NCI-H2029 (cell line): Measurements from ENCODE around the gene PGAP3.

Experiments
- DNase-seq: peaks from one replicate; lab custom pipeline; 2025; lab: John Stamatoyannopoulos, UW

The PGAP3 gene

DNA sequence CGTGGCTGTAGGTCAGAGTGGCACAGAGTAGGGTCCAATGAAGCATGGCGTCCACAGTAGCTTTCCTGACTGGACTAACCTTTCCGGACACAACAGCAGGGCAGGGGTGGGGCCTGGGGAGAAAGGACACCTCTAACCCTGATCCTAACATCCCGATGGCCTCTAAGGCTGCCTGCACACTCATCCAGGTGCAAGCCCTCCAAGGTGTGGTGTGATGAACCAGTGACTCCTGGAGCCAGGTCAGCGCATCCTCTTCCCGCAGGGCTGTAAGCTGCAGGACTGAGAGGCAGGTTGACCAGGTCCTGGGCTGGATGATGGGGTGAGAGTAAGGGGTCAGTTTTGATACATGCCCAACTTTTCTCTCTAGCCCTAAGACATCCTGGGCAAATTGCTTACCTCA is 8.9 kb upstream of the PGAP3 start:
- DNase-seq = no peak

DNA sequence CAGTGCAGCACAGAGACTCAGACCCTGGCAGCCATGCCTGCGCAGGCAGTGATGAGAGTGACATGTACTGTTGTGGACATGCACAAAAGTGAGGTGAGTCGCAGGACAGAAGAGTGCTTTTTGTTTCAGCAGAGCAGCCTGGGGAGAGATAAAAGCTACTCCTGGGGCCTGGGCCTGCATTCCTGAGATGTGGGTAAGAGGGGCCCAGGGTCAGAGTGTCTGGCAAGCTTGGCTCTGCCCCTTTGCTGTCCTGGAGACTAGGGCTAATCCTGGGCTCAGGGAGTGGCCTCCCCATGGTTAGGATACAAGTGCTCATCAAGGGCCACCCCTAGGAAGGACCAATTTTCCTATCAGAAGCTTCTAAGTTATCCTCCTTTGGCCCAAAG is 7.2 kb upstream of the PGAP3 start:
- no peak for DNase-seq

DNA sequence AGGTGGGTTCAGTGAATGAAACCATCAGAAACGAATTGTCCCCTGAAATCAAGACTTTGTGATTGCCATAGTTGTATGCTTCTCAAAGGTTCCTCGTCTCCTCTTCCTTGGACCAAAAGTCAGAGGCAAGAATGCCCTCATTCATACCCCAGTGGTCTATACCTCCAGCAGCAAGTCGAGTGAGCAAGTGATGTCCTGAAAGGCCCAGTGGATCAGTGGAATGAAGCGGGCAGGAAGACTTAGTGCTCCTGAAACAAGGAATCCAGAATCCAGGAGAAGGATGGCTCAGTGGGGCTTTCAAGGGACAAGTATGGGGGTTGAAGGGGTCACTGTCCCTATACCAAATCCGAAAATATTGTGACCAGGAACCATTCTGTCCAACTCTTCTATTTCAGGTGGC is 6.7 kb upstream of the PGAP3 start:
- no peak for DNase-seq

DNA sequence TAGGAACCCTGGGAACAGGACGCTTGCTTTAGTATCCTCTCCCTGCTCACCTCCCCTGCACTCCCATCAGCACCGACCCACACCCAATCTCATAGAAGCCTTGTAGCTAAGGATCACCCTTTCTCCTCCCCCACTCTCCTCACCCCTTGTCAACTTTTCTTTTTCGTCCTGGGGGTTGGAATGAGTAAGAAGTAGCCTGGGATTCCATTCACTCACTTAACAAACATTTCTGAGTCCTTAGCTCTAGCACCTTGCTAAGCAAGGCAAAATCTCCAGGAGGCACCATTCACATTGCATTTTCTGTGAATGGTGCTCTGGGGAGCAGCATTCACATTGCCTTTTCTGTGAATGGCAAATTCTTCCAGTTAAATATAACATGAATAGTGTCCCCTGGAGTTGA is 1.1 kb upstream of the PGAP3 start:
- DNase-seq = no peak

DNA sequence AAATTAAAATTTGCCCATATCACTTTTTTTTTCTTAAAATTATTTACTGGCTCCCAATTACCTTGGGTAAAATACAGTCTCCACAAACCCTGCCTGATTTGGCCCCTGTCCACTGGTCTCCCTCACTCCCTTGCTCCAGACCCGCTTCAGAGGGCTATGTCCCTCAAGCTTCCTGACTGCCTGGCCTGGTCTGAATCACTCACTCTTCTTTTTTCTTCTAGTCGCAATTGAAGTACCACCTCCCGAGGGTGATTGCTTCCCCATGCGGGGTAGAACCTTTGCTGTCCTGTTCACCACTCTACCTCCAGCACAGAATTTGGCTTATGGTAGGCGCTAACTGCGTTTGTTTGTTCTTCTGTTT is 598 bp upstream of the PGAP3 start:
- DNase-seq = no peak

DNA sequence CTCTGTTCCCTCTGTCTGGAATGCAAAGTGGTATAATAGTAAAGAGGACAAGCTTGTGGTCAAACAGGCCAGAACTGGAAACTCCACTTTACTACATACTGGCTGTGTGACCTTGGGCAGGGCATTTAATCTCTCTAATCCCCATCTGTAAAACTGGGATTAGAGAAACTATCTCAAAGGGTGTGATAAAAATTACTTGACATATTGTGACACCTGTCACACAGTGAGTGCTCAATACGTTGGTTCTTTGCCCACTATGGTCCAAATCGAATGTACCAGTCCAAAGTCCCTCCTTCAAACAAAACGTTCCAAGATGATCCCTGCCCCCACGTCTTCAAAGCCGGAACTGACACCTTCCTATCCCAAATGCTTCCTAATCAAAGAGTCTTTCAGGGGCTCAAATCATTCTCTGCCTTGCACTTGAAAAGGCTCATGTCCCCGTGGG is 734 bp downstream of the PGAP3 start:
- no peak for DNase-seq

DNA sequence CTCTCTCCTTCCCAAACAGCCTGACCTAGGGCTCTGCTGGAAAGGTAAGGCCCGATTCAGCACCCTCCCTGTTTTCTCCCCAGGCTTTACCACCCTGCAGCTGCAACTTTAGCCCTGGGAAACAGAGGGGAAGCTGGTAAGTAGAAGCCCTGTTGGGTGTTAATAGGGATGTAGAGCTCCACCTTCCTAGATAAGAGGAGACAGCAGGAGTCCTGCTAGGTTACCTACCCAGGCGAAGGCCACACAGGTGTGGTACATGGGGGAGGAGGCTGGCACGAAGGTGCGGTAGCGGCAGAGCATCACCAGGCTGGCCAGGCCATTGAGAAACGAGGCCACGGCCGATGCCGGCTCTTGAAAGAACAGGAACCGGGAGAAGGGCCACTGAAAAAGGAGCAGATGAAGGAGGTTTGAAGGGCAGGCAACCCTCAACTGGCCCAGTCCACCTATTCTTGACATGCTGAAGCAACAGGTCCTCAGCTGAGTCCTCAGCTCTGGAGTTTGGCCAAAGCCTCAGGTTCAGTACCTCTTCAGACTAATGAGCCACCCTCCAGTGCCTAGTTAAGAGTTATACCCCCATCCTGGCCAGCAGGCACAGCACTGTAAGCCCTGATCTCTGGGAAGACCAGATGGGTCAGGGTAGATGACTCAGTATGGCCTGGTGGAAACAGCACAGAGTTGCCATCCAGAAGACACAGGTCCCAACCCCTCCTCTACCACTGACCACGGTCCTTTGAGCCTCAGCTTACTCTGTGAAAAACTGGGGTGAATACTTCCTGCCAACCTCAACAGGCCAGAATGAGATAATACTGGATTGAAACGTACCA is 3.3 kb downstream of the PGAP3 start:
- peak; percentile 27 for DNase-seq

DNA sequence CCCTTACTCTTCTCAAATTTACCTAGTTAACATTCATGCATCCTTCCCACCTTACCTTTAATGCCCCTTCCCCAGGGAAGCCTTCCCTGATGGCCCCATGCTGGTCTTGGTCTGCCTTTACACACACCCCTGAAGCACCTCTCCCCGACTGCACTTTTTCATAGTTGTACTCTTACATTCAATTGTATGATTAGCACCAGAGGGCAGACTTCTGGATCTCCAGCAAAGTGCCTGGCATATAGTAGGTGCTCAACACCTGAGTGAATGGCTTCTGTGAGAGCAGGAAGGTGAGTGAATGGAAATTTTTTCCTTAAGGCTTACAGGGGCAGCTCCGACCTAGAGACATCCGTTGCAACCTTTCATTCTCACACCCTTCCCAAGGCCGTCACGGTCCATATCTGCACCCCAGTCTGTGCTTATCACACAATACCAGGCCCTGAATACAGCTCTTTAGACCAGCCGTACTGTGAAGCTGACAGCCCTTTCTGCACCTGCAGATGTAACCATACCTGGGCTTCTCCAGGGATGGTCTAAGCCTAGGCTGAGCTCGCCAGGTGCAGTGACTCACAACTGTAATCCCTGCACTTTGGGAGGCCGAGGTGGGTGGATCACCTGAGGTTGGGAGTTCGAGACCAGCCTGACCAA is 4.4 kb downstream of the PGAP3 start:
- DNase-seq = no peak

DNA sequence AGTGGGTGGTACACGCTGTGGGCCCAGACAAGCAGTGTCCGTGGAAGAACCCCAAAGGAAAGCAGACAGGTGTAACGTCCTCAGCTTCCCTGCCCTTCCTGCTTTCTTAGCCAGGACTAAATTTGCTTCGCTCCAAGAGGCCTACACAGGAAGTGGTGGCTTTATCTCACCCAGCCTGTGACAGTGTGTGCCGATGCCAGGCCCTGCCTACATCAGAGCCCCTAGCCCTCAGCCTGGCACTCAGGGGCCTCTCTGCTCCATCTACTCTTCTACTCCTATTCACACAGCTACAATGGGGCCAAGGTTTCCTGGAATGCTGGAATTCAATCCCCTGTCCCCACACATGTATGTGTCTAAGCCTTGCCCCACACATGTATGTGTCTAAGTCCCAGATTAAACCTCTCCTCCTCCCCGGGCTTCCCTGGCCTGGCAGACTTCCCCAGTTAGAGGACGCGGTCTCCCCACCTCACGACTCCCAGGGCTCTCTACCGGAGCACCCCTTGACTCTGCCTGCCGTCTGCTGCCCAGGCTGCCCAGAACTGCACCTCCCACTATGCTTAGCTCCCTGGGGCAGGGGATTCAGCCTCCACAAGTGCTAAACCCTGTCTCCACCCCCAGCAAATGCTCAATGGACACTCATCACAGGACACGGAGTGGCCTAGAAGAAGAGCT is 8.2 kb downstream of the PGAP3 start:
- DNase-seq = no peak

DNA sequence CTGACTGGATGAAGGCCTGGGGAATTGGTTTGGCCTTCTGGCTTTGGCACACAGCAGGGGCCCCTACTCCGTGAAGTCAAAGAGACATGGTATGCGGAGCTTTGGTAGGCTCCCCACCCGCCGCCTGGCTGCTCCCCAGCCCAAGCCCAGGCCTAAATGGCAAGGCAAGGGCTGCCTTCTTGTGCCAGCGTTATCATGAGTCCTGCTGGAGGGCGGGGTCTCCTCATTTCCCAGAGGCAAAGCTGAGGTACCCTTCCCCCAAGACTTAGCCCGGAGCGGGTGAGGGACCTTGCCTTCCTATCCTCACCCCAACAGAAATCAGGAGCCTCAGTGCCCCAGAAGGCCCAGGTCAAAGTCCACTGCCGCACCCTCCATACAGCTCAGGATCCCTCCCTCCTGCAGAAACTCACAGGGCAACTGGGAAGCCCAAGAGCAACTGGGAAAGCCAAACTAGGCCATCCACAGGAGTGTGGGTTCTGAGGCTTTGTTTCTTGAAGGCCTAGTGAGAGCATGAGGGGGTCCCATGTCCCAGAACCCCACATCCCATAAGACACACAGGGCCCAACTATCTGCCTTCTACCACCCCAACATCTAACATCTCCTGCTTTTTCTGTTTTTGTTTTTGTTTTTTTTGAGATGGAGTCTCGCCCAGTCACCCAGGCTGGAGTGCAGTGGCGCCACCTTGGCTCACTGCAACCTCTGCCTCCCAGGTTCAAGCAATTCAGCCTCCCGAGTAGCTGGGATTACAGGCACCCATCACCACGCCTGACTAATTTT is 9.3 kb downstream of the PGAP3 start:
- no peak for DNase-seq

DNA sequence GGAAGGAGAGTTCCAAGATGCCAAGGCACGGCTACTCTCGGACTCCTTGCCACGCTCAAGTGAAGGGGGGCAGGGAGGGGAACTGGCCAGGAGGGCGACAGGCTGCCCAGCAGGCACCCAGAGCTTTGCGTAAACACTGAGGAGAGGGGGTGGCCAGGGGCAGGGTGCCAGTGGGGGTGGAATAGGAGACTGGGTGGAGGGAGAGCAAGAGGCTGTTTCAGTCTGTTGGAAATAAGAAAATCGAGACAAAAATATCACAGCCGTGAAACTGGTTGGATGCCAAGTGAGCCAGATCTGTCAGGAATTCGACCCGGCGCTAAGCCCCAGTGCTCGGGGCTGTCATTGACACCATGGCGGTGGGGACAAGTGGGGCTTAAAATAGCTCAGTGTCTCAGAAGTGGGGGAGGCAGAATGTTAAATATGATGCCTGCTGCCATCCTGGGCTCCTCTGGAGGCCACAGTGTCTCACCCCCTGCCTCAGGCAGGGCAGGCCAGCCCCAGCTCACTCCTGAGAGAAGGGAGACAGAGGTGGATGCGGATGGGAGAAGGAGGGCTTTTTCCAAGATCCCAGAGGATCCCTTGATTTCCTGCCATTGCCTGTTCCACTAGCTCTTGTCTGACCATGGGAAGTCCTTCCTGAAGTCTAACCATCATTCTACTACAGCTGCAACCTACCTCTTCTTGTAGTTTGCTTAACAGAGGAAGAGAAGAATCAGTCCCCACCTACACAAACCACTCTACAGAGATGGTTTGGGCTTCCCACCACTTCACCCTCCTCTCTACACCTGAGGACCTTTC is 10.1 kb downstream of the PGAP3 start:
- peak; percentile 49 for DNase-seq

DNA sequence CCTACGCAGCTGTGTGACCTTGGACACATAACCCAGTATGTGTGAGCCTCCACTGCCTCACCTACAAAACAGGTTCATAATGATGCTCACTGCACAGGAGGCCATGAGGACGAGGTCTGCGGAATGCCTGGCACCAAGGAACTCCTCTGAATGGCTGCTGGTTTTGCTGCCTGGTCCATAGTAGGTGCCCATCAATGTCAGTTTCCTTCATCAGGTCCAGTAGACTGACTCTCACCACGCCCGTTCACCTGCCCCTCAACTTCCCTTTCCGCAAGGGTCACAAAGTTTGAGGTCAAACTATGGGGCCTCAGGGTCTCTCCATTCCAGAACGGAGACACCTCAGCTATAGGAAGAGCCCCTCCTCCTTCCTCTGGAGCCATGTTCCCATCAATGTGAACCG is 10.8 kb downstream of the PGAP3 start:
- DNase-seq = no peak

DNA sequence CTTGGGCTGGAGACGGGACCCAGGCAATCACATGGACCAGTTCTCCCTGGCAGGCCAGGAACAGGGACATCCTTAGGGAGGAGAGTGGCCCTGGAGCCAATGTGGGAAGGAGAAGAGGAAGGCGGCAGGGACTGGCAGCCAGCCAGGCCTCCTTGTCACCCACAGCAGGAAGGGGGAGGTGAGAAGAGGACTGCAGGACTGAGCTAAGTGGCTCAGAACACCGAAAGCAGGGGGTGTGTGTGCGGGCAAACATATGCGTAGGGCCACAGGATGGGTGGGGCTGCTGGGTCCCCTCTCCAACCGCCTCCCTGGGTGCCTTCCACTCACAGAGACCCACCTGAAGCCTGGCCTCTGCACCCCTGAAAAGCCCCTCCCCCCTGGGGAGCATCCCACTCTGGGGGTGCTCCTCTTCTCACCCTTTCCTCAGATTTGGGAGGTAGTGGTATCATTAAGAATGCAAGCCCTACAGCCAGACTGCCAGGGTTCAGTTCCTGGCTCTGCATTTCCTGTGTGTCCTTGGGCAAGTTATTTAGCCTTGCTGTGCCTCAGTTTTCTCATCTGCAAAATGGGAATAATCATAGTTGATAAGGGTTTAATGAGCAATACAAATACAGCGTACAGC is 11.5 kb downstream of the PGAP3 start:
- peak; percentile 88 for DNase-seq

DNA sequence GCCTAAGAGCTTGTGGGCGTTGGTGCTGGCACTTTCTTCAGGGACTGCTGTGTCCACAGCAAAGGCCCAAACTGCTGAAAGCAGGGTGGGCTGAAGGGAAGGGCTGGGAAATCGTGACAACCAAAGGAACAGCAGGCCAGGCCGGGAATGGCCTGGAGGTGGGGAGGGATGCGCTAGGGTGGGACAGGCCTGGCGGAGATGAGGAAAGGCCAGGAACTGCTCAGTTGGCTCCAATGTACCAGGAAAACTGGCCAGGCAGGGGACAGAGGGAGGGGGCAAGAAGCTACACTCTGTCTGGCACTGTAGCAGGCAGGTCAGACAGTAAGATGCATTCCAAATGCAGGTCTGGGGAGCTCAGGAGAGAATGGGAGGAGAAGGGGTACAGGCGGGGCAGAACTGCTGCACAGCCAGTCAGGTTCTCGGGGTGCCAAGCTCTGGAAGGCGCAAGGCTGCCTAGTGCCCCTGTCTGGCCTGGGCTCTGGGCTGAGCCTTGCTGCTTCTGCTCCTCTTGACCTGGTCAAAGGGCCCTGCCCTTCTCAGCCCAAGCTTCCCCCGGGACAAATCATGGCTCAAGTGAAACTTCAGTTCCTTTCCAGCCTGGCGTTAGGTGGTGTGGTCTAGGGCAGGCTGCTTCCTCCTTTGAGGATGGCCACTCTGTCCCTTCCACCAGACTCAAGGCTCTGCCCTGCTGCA is 12.3 kb downstream of the PGAP3 start:
- DNase-seq = no peak

DNA sequence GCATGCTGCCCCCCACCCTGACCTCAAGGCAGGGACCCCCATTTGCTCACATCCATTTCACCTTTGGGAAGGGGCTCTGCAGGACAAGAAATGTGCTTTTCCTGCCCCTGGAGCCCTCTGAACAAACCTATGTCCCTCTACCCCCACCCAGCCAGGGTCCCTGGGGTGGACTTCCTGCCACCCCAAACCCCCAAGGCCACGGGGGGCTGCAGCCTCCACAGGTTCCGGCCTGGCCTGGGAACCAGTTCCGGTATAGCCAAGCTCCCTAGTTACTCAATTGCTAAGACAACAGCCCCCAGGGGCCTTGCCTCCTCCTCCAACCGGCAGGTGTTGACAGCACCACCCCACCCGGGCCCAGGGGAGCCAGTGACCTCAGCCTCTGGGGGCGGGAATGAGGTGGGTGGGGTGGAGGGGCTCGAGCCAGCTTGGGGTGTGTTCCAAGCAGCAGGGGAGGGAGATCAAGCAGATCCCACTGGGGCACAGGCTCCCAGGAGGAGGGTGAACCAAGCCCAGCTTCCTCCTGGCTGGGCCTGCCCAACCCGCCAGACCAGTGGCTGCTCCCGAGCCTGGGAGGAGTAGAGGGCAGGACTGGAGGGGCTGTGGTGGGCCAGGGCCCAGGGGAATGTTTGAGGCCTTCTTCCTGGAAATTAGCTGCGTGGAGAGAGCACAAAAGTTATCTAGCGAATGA is 13.0 kb downstream of the PGAP3 start:
- no peak for DNase-seq

DNA sequence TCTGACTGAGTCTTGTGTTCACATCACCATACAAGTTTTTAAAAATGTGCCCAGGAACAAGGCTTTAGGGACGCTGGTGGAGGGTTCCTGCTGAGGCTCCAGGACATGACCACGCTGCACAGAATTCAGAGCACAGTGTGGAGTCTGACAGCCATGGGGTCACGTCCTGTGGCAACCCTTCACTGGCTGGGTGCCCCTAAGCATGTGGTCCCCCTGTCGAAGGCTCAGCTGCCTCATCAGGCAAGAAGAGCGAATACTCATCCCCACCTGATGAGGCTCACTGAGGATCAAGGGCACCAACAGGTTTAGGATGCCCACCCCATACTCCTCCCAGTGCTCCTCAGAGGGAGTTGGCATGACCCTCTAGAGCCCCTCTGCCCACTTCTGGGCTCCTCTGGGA is 13.7 kb downstream of the PGAP3 start:
- no peak for DNase-seq

DNA sequence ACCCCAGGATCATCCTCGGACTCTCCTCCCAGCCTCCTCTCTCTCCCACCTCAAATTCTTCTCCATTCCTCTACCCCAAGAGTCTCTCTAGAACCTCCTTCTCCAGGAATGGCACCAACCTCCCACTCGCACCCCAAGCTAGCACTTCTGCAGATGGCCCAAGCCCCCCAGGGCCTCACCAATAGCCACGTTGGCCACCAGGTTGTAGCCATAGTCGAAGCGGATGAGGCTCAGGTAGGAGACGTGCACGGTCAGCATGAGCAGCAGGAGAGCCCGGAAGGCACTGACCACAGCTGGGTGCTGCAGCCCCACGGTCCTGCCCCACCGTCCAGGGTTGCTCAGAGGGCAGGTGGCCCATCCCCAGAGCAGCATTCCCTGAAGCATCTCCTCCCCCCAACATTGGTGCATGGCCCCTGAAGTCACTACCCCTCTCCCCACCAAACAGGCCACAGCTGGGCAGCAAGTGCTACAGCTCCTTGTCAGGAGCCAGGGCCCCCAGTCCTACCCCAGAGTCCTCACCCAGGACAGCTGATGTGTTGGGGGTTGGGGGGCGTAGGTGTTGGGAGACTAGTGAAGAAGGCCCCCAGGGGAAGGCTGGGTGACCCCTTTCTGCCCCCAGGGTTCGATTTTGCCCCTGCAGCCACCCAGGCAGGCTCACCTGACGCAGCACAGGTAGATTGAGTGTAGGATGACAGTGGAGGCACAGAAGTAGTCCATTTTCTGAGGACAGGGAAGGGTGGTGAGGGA is 14.3 kb downstream of the PGAP3 start:
- DNase-seq = no peak

DNA sequence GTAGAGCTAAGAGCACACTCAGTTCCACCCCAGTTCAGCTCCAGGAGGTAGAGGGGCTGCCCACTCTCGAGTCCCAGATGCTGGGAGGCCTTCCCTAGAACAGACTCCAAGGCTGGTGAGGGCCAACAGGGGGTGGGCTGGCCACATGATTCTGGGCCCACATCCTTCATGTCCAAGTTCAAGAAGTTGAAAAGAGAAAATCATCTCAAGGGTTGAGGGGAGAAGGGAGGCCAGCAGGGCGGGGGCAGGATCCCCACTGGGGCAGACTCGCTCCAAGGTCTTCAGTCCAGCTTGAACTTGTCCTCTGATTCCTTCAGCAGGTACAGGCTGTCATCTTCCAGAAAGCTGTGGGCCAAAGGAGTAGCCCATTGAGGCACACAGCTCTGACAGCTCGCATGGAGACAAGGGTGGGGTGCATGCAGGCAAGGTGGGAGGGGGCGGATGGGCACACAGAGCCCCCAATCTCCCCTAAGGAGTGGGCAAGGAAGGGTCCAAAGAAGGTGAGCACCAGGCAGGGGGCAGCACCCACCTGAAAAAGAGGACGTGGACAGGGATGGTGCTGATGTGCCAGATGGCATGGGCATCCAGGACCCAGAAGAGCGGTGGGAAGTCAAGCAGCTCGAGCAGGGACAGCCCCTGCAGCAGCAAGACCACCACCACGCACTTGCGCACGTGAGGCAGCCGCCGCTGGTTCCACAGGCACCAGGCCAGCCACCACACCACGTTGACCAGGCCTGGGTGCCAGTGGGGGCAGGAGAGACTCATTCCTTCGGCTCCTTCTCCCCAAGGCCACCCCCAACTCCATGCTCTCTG is 15.1 kb downstream of the PGAP3 start:
- DNase-seq = no peak
